Neuron (in vitro differentiated cells): ENCODE data around the gene ARHGAP6.

Experiments
- H2AFZ ChIP-seq: one replicate; pipeline ENCODE4 v1.6.1; 2013; ENCODE audit warnings: low read depth, mild to moderate bottlenecking, inconsistent platforms, low read length, moderate library complexity
- H3K27me3 ChIP-seq: one replicate; pipeline ENCODE4 v1.6.1; 2013; ENCODE audit warnings: low read length; ENCODE audit not compliant: insufficient read depth
- H3K36me3 ChIP-seq: one replicate; pipeline ENCODE4 v1.6.1; 2013; ENCODE audit warnings: low read length; ENCODE audit not compliant: insufficient read depth
- H3K4me1 ChIP-seq: one replicate; pipeline ENCODE4 v1.6.1; 2013; ENCODE audit warnings: low read length; ENCODE audit not compliant: insufficient read depth
- H3K4me3 ChIP-seq: 2 replicates; pipeline ENCODE4 v1.5.1; 2013; ENCODE audit warnings: mild to moderate bottlenecking, low read length, moderate library complexity
- H3K9me3 ChIP-seq: one replicate; pipeline ENCODE4 v1.6.1; 2013; ENCODE audit warnings: low read length

Gene ARHGAP6

DNA sequence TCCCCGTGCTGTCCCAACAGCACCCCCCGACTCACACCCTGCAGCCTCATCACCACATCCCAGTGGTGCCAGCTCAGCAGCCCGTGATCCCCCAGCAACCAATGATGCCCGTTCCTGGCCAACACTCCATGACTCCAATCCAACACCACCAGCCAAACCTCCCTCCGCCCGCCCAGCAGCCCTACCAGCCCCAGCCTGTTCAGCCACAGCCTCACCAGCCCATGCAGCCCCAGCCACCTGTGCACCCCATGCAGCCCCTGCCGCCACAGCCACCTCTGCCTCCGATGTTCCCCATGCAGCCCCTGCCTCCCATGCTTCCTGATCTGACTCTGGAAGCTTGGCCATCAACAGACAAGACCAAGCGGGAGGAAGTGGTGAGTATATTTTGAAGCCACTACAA lies 367.1 kb downstream of the ARHGAP6 start:
- H3K9me3 ChIP-seq, result no peaks in the 10 kb centered on the region
- H3K4me3 ChIP-seq, result no peak overlapping the region
- peaks cover 4% of the 10 kb centered on the region for H3K4me1 ChIP-seq
- no peak overlapping the region for H2AFZ ChIP-seq
- no peaks in the 10 kb centered on the region for H3K36me3 ChIP-seq
- no peaks in the 10 kb centered on the region for H3K27me3 ChIP-seq

DNA sequence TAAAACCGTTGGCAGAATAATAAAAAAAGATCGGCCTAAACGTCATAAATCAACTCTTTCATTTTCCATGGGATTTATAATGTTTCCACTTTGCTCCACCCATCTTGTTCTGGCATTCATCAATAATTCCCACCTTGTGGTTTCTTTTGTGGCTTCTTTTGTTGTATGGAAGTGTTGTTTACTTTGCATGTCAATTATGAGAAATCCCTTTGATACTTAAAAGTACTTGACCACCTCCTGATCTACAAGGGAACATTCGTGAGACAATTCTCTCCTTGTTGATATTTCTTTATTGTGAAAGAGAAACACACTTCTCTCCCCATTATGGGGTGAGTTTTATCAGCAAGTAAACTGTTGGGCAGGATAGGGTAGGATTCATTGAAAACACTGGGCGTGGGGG lies 369.7 kb downstream of the ARHGAP6 start:
- H3K36me3 ChIP-seq, result no peaks in the 10 kb centered on the region
- H3K4me1 ChIP-seq, result peaks cover 4% of the 10 kb centered on the region
- no peaks in the 10 kb centered on the region for H3K27me3 ChIP-seq
- no peaks in the 10 kb centered on the region for H3K9me3 ChIP-seq
- H3K4me3 ChIP-seq, result no peak overlapping the region
- no peak overlapping the region for H2AFZ ChIP-seq

DNA sequence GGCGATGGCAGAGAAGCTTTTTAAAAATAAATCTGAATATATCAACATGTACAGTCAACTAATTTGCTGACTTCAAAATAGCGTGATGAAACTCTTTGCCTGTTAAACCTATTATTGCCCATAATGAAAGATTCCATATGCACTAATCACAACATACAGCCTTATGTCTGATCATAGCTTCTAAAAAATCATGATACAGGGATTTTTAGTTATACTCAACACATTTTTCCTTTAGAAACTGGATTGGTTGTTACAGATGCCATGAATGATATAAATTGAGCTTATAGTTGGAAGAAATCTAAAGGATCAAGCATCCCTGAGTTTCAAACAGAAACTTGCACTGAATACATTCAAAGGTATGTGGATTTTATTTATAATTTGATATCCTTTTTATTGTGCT lies 372.6 kb downstream of the ARHGAP6 start, which contains the start of gene AMELX:
Gene AMELX (plus strand): TSS at position 301 of the 400 bp plus-strand sequence. CDS start 1,376 bp downstream, outside the sequence.
- H2AFZ ChIP-seq, result no peak within 1 kb of the TSS
- H3K9me3 ChIP-seq, result no peaks in the 10 kb centered on the region
- H3K4me1 ChIP-seq, result peaks cover 4% of the 10 kb centered on the region
- H3K27me3 ChIP-seq, result peaks cover 2% of the 10 kb centered on the region
- H3K4me3 ChIP-seq, result no peak within 1 kb of the TSS
- H3K36me3 ChIP-seq, result no peaks in the 10 kb centered on the region

DNA sequence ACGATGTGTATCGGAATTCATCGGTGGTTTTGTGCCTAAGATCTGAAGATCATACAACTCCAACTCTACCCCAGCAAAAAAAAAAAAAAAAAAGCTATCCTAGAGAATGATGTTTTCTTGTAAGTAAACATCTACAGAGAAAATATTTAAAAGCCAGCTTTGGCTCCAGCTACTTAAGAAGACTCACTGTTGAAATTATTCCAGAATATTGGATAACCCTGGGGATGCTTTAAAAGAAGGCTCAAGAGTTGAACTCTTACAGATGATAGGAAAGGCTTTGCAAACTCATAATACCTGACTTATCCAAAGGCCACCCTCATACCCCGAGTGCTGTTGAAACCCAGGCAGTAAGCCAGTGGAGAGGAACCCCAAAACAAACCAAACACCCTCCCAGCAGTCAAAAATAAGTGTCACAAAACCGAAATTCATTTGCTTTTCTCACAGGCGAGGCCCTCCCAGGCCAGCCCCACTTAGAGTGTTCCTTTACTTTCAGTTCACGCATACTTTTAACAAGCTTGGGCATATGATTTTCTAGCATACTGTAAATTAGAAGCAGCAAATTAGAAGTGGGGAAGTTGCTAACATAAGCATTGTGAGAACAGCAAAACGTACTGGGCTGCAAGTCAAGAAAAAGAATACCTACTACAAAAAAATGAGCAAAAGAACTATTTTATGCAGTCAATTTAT lies 375.2 kb downstream of the ARHGAP6 start:
- H2AFZ ChIP-seq, result no peak overlapping the region

DNA sequence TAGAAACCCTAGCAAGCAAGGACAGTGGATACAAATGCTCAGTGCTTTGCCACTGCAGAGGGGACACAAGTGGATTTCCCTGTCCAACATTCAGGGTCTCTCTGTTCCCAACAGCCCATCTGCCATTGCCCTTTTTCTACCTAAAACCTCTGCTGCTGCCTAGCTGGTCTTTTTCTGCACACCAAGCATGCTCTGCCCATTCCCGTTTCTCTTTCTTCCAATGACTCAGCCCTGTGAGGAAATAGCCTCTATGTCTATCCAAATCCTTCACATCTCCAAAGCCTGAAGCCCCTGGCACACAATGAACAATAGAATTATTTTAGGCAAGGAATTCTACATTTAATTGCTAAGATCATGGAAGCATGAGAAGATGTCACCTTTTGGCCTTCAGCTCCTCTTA lies 378.2 kb downstream of the ARHGAP6 start:
- Histone ChIP-seq H2AFZ (no peak overlapping the region), H3K4me3 (no peak overlapping the region), H3K9me3 (no peaks in the 10 kb centered on the region), H3K4me1 (no peaks in the 10 kb centered on the region), H3K36me3 (no peaks in the 10 kb centered on the region), H3K27me3 (peaks cover 2% of the 10 kb centered on the region)

More for the DNA sequence above, 375.2 kb downstream of the ARHGAP6 start:
- H3K27me3 ChIP-seq, result peaks cover 2% of the 10 kb centered on the region
- no peaks in the 10 kb centered on the region for H3K9me3 ChIP-seq
- H3K4me1 ChIP-seq, result peaks cover 2% of the 10 kb centered on the region
- no peaks in the 10 kb centered on the region for H3K36me3 ChIP-seq
- no peak overlapping the region for H3K4me3 ChIP-seq

DNA sequence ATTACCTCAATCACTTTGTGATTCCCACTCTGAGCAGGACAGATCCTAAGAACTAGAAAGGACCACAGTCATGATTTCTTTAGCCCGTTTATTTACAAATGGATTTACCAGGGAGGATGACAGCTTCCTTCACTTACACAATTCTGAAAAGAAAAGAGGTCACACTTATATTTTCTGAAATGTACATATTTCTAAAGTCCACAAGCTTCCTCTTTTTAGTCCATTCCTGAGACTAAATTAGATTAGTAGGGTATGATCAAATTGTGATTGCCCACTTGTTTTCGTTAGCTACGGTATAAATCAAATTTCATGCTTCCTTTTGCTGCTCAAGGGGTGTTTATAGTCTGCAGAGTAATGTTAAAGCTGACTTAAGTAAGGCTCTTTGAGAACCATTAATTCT lies 380.1 kb downstream of the ARHGAP6 start:
- H3K9me3 ChIP-seq, result no peaks in the 10 kb centered on the region
- no peak overlapping the region for H2AFZ ChIP-seq
- no peak overlapping the region for H3K4me3 ChIP-seq
- peaks cover 2% of the 10 kb centered on the region for H3K27me3 ChIP-seq
- H3K36me3 ChIP-seq, result no peaks in the 10 kb centered on the region
- H3K4me1 ChIP-seq, result no peaks in the 10 kb centered on the region

DNA sequence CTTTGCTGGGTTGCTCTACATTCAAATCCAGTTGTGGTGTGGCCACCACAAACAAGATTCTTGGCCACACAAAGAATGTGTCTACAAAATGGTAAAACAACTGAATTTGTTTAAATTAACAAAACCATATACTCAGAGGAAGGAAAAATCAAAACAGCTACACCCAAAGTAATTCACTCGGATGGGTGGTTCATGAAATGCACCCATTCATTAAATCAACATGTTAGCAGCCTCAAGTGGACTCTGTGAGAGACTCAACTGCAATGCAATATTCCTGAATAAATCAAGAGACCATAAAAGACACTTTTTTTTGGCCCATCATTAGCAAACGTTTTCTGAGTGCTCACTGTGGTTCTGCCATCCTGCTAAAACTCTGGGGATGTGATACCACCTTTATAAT lies 383.7 kb downstream of the ARHGAP6 start:
- no peaks in the 10 kb centered on the region for H3K36me3 ChIP-seq
- no peaks in the 10 kb centered on the region for H3K9me3 ChIP-seq
- H3K27me3 ChIP-seq, result no peaks in the 10 kb centered on the region
- no peak overlapping the region for H2AFZ ChIP-seq
- no peaks in the 10 kb centered on the region for H3K4me1 ChIP-seq
- no peak overlapping the region for H3K4me3 ChIP-seq

DNA sequence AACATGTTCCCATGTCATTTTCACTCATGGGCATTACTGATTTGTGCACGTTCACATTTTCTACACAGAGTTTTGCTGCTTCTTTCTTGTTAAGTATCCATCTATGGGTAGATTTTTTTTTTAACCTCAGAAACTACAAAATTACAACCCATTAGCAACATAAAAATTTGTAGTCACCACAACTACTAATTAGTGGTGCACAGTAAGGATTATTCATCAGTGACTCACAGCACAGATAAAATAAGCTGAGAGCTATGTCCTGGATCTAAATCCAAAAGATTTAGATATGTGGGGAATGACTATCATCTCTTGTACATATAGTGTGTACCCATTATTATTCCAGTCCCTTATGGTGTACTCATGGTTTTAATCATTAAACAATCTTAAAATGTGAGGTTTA lies 392.2 kb downstream of the ARHGAP6 start:
- H3K27me3 ChIP-seq, result no peaks in the 10 kb centered on the region
- H3K9me3 ChIP-seq, result no peaks in the 10 kb centered on the region
- no peaks in the 10 kb centered on the region for H3K4me1 ChIP-seq
- H3K4me3 ChIP-seq, result no peak overlapping the region
- no peaks in the 10 kb centered on the region for H3K36me3 ChIP-seq
- H2AFZ ChIP-seq, result no peak overlapping the region

DNA sequence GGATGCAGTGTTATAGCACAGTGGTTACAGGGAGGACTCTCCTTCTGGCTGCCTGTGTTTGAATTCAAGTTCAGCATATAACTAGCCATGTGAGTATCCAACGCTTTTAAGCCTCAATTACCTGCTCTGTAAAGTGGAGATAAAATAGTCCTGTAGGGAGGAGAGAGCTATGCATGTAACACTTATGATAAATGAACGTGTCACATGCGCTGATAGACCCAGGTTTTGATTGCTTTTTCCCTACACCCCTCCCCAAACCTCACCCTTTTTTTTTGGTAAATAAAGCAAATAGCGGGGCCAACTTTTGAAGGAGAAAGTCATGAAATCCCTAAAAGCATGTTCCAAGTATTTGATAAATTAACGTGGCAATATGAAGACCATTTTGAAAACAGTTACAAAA lies 392.9 kb downstream of the ARHGAP6 start:
- no peaks in the 10 kb centered on the region for H3K4me1 ChIP-seq
- no peaks in the 10 kb centered on the region for H3K9me3 ChIP-seq
- no peak overlapping the region for H2AFZ ChIP-seq
- no peak overlapping the region for H3K4me3 ChIP-seq
- H3K36me3 ChIP-seq, result no peaks in the 10 kb centered on the region
- no peaks in the 10 kb centered on the region for H3K27me3 ChIP-seq

DNA sequence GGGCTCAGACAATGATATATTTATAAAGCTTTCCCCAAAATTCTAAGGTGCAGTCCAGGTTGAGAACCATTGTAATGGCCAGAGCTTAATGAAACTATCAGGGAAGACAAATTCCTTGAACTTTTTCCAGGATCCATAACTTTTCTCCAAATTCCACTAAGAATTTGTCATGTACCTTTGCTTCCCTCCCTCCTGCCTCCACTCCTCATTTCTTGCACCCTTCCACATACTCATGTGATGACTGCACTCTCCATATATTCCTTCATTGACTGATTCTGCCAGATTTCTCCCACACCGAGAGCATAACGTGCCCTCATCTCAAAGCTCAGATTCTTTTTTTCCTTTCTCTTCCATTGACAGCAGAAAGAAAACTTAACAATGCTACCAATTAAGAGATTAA lies 393.4 kb downstream of the ARHGAP6 start:
- H3K9me3 ChIP-seq, result no peaks in the 10 kb centered on the region
- no peaks in the 10 kb centered on the region for H3K4me1 ChIP-seq
- H3K27me3 ChIP-seq, result no peaks in the 10 kb centered on the region
- H3K36me3 ChIP-seq, result no peaks in the 10 kb centered on the region
- H2AFZ ChIP-seq, result no peak overlapping the region
- H3K4me3 ChIP-seq, result no peak overlapping the region

DNA sequence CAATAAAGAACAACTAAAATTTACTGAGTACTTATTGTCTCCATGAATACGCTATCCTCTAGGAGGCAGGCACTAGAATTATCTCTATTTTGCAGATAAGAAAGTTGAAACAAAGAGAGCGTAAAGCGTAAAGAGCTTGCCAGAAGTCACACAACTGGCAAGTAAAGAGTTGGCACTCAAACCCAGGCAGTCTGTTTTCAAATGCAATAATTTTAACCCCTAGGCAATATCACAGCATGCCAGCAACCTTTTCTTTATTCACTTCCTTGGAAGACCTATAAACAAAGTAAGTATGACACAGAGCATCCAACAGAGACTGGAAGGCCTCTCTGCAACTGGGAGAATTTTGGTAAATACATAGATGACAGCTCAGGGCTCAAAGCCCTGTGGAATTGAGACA lies 395.7 kb downstream of the ARHGAP6 start:
- Histone ChIP-seq H2AFZ (no peak overlapping the region), H3K27me3 (no peaks in the 10 kb centered on the region), H3K4me3 (no peak overlapping the region), H3K9me3 (no peaks in the 10 kb centered on the region), H3K36me3 (no peaks in the 10 kb centered on the region), H3K4me1 (peaks cover 7% of the 10 kb centered on the region)

DNA sequence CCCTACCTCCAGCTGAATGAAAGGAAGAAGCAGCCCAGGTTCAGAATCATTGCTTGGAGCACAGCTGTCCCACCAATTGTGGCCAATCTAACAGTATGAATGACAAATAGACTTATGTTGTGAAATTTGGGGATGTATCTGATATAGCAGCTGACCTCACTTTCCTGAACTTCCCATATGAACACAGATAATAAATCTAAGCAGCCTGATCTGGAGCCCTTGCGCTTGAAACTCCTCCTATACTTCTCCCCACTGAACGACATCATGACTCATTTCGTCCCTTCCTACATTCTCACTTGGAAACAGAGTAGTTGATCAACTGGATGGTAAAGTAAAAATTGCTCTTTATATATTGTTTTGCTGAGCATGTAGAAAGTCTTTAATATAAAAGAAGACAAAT lies 396.7 kb downstream of the ARHGAP6 start:
- H3K36me3 ChIP-seq, result no peaks in the 10 kb centered on the region
- no peak overlapping the region for H3K4me3 ChIP-seq
- no peaks in the 10 kb centered on the region for H3K9me3 ChIP-seq
- peaks cover 10% of the 10 kb centered on the region for H3K4me1 ChIP-seq
- H3K27me3 ChIP-seq, result no peaks in the 10 kb centered on the region
- H2AFZ ChIP-seq, result no peak overlapping the region

DNA sequence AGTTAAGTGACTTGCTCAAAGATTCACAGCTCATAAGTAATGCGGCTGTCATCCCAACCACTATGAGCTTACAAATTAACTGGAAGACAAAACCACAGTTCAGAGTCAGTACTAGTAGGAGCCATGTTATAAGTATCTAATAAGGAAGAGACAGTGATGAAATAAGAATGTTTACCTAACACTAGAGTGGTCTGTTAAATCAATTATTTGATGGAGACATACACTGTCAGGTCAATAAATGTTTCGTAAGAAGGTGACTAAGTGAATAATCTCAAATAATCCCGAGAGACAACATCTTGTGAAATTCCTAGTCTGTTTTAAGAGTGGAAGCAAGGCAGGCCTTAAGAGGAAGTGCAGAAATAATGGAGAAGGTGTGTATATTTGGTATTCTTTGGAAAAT lies 398.3 kb downstream of the ARHGAP6 start:
- Histone ChIP-seq H3K36me3 (no peaks in the 10 kb centered on the region), H3K4me1 (peaks cover 10% of the 10 kb centered on the region), H3K4me3 (no peak overlapping the region), H3K9me3 (no peaks in the 10 kb centered on the region), H3K27me3 (no peaks in the 10 kb centered on the region), H2AFZ (no peak overlapping the region)

DNA sequence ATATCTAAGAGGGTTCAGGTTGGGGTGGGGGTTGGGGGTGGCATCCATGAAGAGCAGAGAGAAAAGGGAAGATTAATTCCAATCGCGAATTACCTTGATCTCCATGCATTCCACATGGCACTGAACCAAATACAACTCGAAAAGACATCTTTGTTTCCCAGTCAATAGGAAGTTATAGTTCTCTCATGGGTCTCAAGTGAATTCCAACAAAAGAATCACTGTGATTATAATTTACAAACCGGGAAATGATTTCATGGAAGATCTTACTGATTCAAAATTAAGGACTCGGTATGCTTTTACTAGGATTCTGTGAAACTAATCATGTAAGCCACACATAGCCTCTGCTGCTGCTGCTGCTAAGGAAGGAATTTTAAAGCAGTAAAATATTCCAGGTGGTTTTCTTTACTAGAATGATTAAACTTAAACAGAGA lies 399.1 kb downstream of the ARHGAP6 start:
- no peaks in the 10 kb centered on the region for H3K27me3 ChIP-seq
- no peak overlapping the region for H3K4me3 ChIP-seq
- peaks cover 10% of the 10 kb centered on the region for H3K4me1 ChIP-seq
- no peaks in the 10 kb centered on the region for H3K36me3 ChIP-seq
- no peak overlapping the region for H2AFZ ChIP-seq
- H3K9me3 ChIP-seq, result no peaks in the 10 kb centered on the region
